Activated T-helper 17 cell treated with anti-CD3 and anti-CD28 coated beads, Interleukin-2, amount 50 U/mL, for 72 hours (primary cell): ENCODE data around the gene ATP2A1. TPM values are rescaled to one million over a fixed set of nuclear protein-coding genes. Genes with fewer than 3 reads are reported as not detected.

Experiments
- ATAC-seq: fragments of 150-1000 bp; cut with Tn5 transposase; replicated peaks from 2 replicates; pipeline ENCODE4 v1.10.0; 2021; ENCODE audit warnings: mild to moderate bottlenecking, moderate library complexity
- H3K27ac Mint-ChIP-seq: one replicate; pipeline ENCODE4 v1.8.0; 2022; ENCODE audit warnings: mixed read lengths
- H3K27me3 Mint-ChIP-seq: one replicate; pipeline ENCODE4 v1.8.0; 2022; ENCODE audit warnings: mixed read lengths
- H3K36me3 Mint-ChIP-seq: one replicate; pipeline ENCODE4 v1.8.0; 2022; ENCODE audit warnings: low read depth, mild to moderate bottlenecking, mixed read lengths
- H3K4me1 Mint-ChIP-seq: one replicate; pipeline ENCODE4 v1.8.0; 2022; ENCODE audit warnings: mixed read lengths
- H3K4me3 Mint-ChIP-seq: one replicate; pipeline ENCODE4 v1.8.0; 2022; ENCODE audit warnings: mild to moderate bottlenecking, mixed read lengths
- H3K9me3 Mint-ChIP-seq: one replicate; pipeline ENCODE4 v1.8.0; 2022; ENCODE audit warnings: mixed read lengths
- total RNA-seq, 2 donors: library from RNA; stranded (reverse); gene quantifications; one replicate each; pipeline ENCODE4 v1.2.3, GENCODE V29; 2022

ATP2A1 gene
- total RNA-seq, 2 donors from 2014 or later = 2.2 to 3.1 TPM

DNA sequence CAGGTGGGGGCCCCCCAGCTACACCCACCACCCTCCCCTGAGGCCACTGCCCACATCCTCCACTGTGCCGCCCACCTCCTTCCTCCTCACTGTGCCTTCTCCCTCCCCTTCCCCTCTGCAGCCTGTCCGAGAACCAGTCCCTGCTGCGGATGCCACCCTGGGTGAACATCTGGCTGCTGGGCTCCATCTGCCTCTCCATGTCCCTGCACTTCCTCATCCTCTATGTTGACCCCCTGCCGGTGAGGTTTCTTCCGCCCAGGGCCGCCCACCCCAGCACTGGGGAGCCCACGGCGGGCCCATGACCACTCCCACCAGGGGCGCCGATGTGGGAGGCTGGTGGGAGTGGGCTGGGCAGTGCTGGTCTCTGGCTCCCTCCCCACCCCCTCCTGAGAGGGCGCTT lies 24.6 kb downstream of the ATP2A1 start:
- H3K4me3 Mint-ChIP-seq = no peak overlapping the region
- no peaks in the 10 kb centered on the region for H3K4me1 Mint-ChIP-seq
- ATAC-seq = peak; percentile 27
- H3K27me3 Mint-ChIP-seq = no peaks in the 10 kb centered on the region
- no peak overlapping the region for H3K27ac Mint-ChIP-seq
- H3K36me3 Mint-ChIP-seq = no peaks in the 10 kb centered on the region
- H3K9me3 Mint-ChIP-seq = no peaks in the 10 kb centered on the region

DNA sequence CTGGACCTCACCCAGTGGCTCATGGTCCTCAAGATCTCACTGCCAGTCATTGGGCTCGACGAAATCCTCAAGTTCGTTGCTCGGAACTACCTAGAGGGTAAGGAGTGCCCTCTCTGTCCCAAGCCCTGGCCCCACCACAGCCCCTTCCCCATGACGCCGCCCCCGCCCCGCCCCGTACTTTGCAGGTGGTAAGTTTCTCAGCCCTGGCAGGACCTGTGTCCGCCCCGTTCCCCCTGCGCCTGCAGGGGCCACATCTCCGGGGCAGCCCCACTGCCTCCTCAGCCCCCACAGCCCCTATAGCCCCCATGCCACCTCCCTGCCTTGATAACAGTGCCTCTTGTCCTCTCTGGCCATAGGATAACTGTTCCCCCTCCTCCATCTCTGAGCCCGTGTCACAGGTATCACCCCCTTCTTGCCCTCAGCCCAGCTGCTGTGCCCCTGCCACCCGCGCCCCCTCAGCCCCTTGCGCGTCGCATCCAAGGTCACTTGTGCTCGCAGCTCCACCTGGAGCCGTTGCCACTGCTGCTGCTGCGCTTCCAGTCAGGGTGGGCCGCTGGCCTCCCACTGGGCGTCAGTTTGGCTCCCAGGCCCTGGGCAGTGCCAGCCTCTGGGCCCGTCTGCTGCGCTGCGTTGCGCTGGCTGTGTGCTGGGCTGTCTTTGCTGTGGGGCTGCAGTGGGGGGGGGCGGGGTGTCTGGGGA lies 25.2 kb downstream of the ATP2A1 start:
- Mint-ChIP-seq H3K4me1 (no peaks in the 10 kb centered on the region), H3K36me3 (no peaks in the 10 kb centered on the region), H3K4me3 (no peak overlapping the region), H3K9me3 (no peaks in the 10 kb centered on the region), H3K27ac (no peak overlapping the region), H3K27me3 (no peaks in the 10 kb centered on the region)
- ATAC-seq = no peak

DNA sequence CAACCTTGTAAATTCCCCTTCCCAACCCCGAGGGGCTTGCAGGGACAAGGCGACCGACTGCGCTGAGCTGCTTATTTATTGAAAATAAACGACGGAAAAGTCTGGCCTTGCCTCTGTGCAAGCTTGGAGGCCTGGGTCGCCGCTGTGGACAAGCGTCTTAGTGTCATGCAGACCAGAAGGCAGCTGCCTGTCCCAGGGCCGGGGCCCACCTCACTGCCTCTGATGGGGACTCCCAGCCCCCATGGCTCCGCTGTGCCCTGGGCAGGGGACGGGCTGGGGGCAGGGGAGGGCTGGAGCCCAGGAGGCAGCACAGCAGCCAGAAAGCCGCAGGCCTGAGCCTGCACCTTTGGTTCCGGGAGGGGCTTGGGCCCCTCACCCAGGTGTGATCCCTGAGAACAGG lies 26.1 kb downstream of the ATP2A1 start:
- Mint-ChIP-seq H3K27me3 (no peaks in the 10 kb centered on the region), H3K9me3 (no peaks in the 10 kb centered on the region), H3K36me3 (no peaks in the 10 kb centered on the region), H3K4me1 (no peaks in the 10 kb centered on the region), H3K27ac (no peak overlapping the region), H3K4me3 (no peak overlapping the region)
- no peak for ATAC-seq

GRCh38 chr16:28904828-28905227 lies 26.5 kb downstream of the ATP2A1 start:
- no peak for ATAC-seq
- Mint-ChIP-seq H3K4me1 (no peaks in the 10 kb centered on the region), H3K9me3 (no peaks in the 10 kb centered on the region)

GRCh38 chr16:28905229-28905754 lies 27.0 kb downstream of the ATP2A1 start:
- Mint-ChIP-seq H3K9me3 (no peaks in the 10 kb centered on the region), H3K27ac (no peak overlapping the region), H3K4me3 (no peak overlapping the region), H3K36me3 (peaks cover 5% of the 10 kb centered on the region), H3K27me3 (no peaks in the 10 kb centered on the region), H3K4me1 (no peaks in the 10 kb centered on the region)
- ATAC-seq = no peak

More at GRCh38 chr16:28904828-28905227, 26.5 kb downstream of the ATP2A1 start:
- H3K27me3 Mint-ChIP-seq = no peaks in the 10 kb centered on the region
- H3K36me3 Mint-ChIP-seq = peaks cover under 1% of the 10 kb centered on the region
- H3K4me3 Mint-ChIP-seq = no peak overlapping the region
- H3K27ac Mint-ChIP-seq = no peak overlapping the region

GRCh38 chr16:28905800-28906372 lies 27.6 kb downstream of the ATP2A1 start:
- Mint-ChIP-seq H3K4me1 (no peaks in the 10 kb centered on the region), H3K9me3 (no peaks in the 10 kb centered on the region), H3K4me3 (no peak overlapping the region), H3K27me3 (no peaks in the 10 kb centered on the region), H3K27ac (no peak overlapping the region), H3K36me3 (peaks cover 11% of the 10 kb centered on the region)
- ATAC-seq = no peak

- peak; percentile 29 for ATAC-seq
Measured at GRCh38 chr16:28910086-28911031, 32.1 kb downstream of the ATP2A1 start.

DNA sequence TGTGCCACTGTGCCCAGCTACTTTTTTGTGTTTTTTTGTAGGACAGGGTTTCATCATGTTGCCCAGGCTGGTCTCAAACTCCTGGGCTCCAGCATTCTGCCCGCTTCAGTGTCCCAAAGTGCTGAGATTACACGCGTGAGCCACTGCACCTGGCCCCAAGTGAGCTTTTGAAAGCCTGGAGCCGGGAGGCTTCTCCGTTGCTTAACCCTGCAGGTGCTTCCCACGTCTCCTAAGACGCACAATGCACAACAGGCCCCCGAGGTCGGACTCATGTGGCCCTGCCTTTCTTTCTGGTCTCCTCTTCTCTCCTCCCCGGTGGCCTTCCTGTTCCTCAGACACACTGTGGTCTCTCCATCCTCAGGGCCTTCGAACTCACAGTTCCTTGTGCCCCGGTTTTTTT lies 34.3 kb downstream of the ATP2A1 start:
- ATAC-seq = no peak

More at GRCh38 chr16:28910086-28911031, 32.1 kb downstream of the ATP2A1 start:
- H3K27ac Mint-ChIP-seq = no peak overlapping the region
- no peaks in the 10 kb centered on the region for H3K4me1 Mint-ChIP-seq
- H3K27me3 Mint-ChIP-seq = no peaks in the 10 kb centered on the region
- H3K36me3 Mint-ChIP-seq = peaks cover 47% of the 10 kb centered on the region
- no peaks in the 10 kb centered on the region for H3K9me3 Mint-ChIP-seq
- no peak overlapping the region for H3K4me3 Mint-ChIP-seq

GRCh38 chr16:28913946-28914724 lies 35.8 kb downstream of the ATP2A1 start:
- H3K27me3 Mint-ChIP-seq = no peaks in the 10 kb centered on the region
- no peaks in the 10 kb centered on the region for H3K9me3 Mint-ChIP-seq
- no peak for ATAC-seq
- H3K27ac Mint-ChIP-seq = no peak overlapping the region
- peaks cover 74% of the 10 kb centered on the region for H3K36me3 Mint-ChIP-seq
- no peaks in the 10 kb centered on the region for H3K4me1 Mint-ChIP-seq
- H3K4me3 Mint-ChIP-seq = no peak overlapping the region

More for the DNA sequence above, 34.3 kb downstream of the ATP2A1 start:
- Mint-ChIP-seq H3K4me3 (no peak overlapping the region), H3K27ac (no peak overlapping the region), H3K27me3 (no peaks in the 10 kb centered on the region), H3K4me1 (no peaks in the 10 kb centered on the region), H3K36me3 (peaks cover 65% of the 10 kb centered on the region), H3K9me3 (no peaks in the 10 kb centered on the region)

DNA sequence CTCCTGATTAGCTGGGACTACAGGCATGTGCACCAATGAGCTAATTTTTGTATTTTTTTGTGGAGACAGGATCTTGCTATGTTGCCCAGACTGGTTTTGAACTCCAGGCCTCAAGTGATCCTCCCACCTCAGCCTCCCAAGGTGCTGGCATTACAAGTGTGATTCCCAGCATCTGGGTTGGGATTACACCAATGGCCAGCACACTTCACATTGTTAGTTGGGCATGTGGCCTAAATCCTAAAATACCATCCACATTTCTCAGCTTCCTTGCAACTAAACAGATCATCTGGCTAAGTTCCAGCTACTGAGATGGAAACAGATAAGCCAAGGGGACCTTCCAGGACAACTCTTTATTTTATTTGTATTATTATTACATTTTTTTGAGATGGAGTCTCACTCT lies 36.9 kb downstream of the ATP2A1 start:
- no peak for ATAC-seq
- H3K27me3 Mint-ChIP-seq = no peaks in the 10 kb centered on the region
- H3K4me1 Mint-ChIP-seq = no peaks in the 10 kb centered on the region
- peaks cover 79% of the 10 kb centered on the region for H3K36me3 Mint-ChIP-seq
- H3K27ac Mint-ChIP-seq = no peak overlapping the region
- H3K9me3 Mint-ChIP-seq = no peaks in the 10 kb centered on the region
- H3K4me3 Mint-ChIP-seq = no peak overlapping the region

- ATAC-seq = no peak
- no peak overlapping the region for H3K4me3 Mint-ChIP-seq
- H3K27me3 Mint-ChIP-seq = no peaks in the 10 kb centered on the region
- H3K4me1 Mint-ChIP-seq = no peaks in the 10 kb centered on the region
- no peaks in the 10 kb centered on the region for H3K9me3 Mint-ChIP-seq
- H3K36me3 Mint-ChIP-seq = peaks cover 74% of the 10 kb centered on the region
- no peak overlapping the region for H3K27ac Mint-ChIP-seq
Measured at GRCh38 chr16:28917095-28917494, 38.8 kb downstream of the ATP2A1 start.

DNA sequence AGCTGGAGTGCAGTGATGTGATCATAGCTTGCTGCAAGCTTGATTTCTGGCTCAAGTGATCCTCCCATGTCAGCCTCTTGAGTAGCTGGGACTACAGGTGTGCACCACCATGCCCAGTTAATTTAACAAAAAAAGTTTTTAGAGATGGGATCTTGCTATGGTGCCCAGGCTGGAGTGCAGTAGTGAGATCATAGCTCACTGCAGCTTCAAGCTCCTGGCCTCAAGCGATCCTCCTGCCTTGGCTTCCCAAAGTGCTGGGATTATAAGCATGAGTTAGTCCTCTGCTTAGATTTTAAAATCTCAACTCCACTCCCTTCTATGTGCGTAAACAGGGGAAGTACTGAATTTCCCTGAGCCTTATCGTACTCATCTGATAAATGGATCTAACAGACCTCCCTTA lies 40.4 kb downstream of the ATP2A1 start:
- Mint-ChIP-seq H3K27ac (no peak overlapping the region), H3K4me3 (no peak overlapping the region), H3K27me3 (no peaks in the 10 kb centered on the region), H3K9me3 (no peaks in the 10 kb centered on the region), H3K4me1 (peaks cover 4% of the 10 kb centered on the region), H3K36me3 (peaks cover 69% of the 10 kb centered on the region)
- ATAC-seq = no peak

DNA sequence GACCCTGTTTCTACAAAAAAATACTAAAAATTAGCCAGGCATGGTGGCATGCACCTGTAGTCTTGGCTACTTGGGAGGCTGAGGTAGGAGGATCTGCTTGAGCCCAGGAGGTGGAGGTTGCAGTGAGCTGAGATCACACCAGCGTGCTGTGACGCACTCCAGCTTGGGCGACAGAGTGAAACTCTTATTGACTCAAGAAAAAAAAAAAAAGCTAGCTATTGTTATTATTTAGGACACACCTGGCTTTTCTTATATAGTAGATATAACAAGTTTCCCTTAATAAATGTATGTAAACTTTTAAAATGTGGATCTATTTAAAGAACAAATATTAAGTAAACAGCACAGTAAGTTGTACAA lies 44.9 kb downstream of the ATP2A1 start:
- Mint-ChIP-seq H3K9me3 (no peaks in the 10 kb centered on the region), H3K36me3 (peaks cover 43% of the 10 kb centered on the region), H3K27me3 (no peaks in the 10 kb centered on the region)

More for the DNA sequence above, 44.9 kb downstream of the ATP2A1 start:
- Mint-ChIP-seq H3K4me1 (peaks cover 14% of the 10 kb centered on the region), H3K4me3 (peak overlapping the region; percentile 100), H3K27ac (peak overlapping the region; percentile 71)
- no peak for ATAC-seq
